Activated CD4-positive, alpha-beta T cell treated with anti-CD3 and anti-CD28 coated beads, Interleukin-2, amount 50 U/mL, for 1 hour (primary cell): Measurements from ENCODE around the gene DCAF11.
A peak's percentile ranks its signal among the peaks of the same experiment; 100 is the strongest.

ENCODE experiments used
- DNase-seq: peaks from one replicate; pipeline ENCODE4 v3.0.0-alpha.2; 2020

The DCAF11 gene

GRCh38 chr14:24143511-24143910 is 28.9 kb downstream of the DCAF11 start:
- no peak for DNase-seq

GRCh38 chr14:24144451-24144850 is 29.9 kb downstream of the DCAF11 start:
- DNase-seq = no peak

DNA sequence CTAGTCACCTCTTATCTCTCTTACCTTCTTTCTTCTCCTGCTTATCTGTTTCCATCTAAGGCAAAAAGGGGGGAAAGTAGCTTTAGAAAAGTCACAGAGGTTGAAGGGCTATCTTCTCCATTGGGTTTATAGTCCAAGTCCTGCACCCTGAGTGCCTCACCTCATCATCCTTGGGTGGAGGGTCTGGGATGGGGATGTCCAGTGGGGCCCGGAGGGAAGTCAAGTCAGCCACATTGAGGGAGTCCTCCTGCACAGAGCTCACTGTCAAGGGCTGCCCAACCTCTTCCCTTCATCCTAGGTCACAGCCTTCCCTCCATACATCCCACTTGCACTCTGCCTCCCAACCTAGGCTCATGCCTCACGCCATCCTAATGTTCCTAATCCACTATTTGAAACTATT is 30.6 kb downstream of the DCAF11 start:
- DNase-seq = no peak

DNA sequence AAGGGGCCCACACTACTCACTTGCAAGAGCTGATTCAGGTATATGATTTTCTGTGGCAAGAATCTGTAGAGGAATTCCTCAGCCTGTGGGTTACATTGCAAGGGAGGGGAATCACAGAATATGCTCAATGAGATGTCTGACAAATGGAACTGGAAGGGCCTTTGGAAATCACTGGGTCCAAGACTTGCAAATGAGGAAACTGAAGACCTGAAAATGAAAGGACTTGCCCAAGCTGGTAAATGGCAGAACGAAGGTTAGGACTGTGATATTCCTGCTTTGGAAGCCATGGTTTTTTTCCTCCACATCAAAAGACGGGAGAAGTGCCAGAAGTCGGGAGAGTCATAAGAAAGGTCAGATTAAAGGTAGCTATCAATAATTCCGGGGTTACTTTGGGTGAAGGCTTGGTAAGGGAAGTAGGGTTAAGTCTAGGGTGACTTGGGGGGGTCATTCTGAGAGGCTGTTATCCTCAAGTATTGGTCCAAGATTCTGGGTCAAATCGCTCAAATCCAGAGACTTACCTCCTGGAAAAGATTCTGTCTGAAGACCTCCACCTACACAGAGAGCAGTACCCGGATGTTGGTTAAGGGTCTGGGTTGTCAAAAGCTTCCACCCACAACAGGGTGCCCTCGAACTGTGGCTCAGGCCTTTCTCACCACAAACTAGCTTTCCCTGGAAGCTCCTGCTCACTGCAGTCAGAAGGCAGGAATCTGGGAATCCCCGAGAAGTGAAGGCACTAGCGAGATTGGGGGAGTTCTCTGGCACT is 31.3 kb downstream of the DCAF11 start:
- no peak for DNase-seq

DNA sequence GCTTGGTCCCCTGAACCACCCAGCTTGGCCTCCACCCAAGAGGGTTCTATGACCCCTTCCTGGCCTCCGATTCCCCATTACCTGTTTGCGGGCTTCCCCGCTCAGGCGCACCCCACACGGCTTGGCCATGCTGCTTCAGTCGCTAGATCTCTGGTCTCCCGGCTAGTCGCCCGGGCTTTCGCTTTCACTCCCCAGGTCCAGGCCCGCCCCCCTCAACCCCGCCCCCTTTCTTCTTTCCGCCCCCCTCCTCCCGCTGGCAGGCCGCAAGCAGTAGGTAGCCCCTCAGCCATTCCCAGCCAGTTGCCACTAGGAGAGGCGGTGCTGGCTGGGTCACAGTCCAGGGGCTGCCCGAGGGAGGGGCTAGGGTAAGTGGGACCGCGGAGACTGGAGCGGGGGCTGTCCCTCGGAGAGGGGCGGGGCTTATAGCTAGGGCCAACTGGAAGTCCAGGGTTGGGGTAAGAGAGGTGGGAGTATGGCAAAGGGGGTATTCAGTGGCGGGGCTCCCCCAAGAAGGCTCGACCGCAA is 31.9 kb downstream of the DCAF11 start, which contains the start of gene PSME2:
TSS of gene PSME2 (minus strand) at position 158 of the 525 bp plus-strand sequence. CDS start at position 129, 29 bp downstream.
- DNase-seq = peak; percentile 75

GRCh38 chr14:24146978-24147760 is 32.6 kb downstream of the DCAF11 start, which contains the start of gene RNF31:
RNF31 (plus strand) TSS chr14:24147498; CDS start chr14:24147699, 201 bp downstream.
- peak; percentile 97 for DNase-seq

- no peak for DNase-seq
These were observed 33.3 kb downstream of the DCAF11 start for GRCh38 chr14:24147761-24148428.

- DNase-seq = no peak
These were observed 34.9 kb downstream of the DCAF11 start for GRCh38 chr14:24149302-24149969.

DNA sequence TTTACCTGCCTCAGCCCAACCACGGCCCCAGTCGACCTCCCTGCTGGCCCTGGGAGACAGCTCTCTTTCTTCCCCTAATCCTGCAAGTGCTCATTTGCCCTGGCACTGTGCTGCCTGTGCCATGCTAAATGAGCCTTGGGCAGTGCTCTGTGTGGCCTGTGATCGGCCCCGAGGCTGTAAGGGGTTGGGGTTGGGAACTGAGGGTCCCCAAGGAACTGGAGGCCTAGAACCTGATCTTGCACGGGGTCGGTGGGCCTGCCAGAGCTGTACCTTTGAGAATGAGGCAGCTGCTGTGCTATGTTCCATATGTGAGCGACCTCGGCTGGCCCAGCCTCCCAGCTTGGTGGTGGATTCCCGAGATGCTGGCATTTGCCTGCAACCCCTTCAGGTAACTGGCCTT is 35.5 kb downstream of the DCAF11 start:
- DNase-seq = no peak

GRCh38 chr14:24150567-24150966 is 36.0 kb downstream of the DCAF11 start:
- no peak for DNase-seq

- DNase-seq = no peak
These were observed 36.4 kb downstream of the DCAF11 start for GRCh38 chr14:24150993-24151392.

GRCh38 chr14:24151404-24152080 is 37.0 kb downstream of the DCAF11 start:
- no peak for DNase-seq

GRCh38 chr14:24155100-24155499 is 40.5 kb downstream of the DCAF11 start:
- DNase-seq = no peak

- DNase-seq = no peak
These were observed 42.3 kb downstream of the DCAF11 start for GRCh38 chr14:24156840-24157239.

DNA sequence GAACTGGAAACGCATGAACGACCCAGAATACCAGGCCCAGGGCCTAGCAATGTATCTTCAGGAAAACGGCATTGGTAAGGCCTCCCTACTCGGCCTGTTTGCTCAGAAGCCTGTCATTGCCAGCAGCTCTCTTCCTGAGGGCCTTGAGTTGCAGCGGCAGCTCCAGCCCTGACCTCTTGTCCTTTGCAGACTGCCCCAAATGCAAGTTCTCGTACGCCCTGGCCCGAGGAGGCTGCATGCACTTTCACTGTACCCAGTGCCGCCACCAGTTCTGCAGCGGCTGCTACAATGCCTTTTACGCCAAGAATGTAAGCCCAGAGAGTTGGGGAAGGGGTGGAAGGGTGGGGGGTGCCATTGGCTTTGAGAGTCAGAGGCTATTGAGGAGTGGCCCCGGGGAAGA is 42.8 kb downstream of the DCAF11 start:
- no peak for DNase-seq

DNA sequence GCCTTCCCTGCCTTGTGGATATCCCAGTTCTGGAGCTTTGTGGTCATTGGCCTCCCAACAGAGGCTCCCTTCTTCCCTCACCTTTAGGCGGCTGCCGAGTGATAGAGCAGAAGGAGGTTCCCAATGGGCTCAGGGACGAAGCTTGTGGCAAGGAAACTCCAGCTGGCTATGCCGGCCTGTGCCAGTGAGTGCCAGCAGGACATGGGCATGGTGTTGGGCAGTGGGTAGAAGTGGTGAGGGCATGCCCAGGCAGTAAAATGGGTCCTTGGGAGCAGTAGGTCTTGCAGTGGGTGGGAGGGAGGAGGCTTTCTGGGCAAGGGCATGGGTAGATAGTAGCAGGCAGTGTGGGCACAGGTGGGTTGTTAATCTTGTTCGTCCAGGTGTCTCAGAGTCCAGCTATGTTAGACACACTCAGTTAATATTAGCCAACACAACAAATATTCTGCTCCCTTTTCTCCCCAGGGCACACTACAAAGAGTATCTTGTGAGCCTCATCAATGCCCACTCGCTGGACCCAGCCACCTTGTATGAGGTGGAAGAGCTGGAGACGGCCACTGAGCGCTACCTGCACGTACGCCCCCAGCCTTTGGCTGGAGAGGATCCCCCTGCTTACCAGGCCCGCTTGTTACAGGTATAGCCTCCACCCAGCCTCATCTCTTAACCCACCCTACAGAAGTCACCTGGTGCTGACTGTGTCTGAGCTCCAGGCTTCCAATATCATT is 45.4 kb downstream of the DCAF11 start:
- DNase-seq = no peak

- DNase-seq = no peak
These were observed 45.9 kb downstream of the DCAF11 start for GRCh38 chr14:24160499-24160849.

- DNase-seq = peak; percentile 98
These were observed 46.5 kb downstream of the DCAF11 start, which contains the start of gene IRF9 for GRCh38 chr14:24160850-24161804. IRF9 (plus strand) TSS chr14:24161265; CDS start chr14:24162145, 880 bp downstream.

DNA sequence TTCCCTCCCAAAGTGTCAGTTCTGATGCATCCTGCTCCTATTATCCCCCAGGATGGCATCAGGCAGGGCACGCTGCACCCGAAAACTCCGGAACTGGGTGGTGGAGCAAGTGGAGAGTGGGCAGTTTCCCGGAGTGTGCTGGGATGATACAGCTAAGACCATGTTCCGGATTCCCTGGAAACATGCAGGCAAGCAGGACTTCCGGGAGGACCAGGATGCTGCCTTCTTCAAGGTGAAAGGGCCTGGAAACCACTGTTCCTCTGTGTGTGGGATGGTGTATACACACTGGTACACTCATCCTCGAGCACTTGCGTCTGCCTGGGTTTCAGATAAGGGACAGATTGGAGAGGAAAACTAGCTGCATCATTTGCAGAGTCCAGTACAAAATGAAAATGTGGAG is 47.5 kb downstream of the DCAF11 start:
- DNase-seq = no peak

- no peak for DNase-seq
These were observed 50.0 kb downstream of the DCAF11 start for GRCh38 chr14:24164518-24164991.
